22Rv1 (cell line): Measurements from ENCODE around the gene DYNC1LI1.

Source experiments
- CTCF ChIP-seq: fragments of 450-650 bp; IDR thresholded peaks from 2 replicates; pipeline ENCODE4 v1.5.1; 2017; ENCODE audit warnings: mild to moderate bottlenecking
- ZFX ChIP-seq: fragments of 450-650 bp; IDR thresholded peaks from 2 replicates; pipeline ENCODE4 v1.6.1; 2017; ENCODE audit warnings: antibody characterized with exemption, borderline replicate concordance

- TF ChIP-seq CTCF, result no peak
- TF ChIP-seq ZFX, result no peak
These were observed 25.8 kb downstream of the DYNC1LI1 start for GRCh38 chr3:32544894-32545293.
